ENCODE results near the gene AMMECR1L.

DNA sequence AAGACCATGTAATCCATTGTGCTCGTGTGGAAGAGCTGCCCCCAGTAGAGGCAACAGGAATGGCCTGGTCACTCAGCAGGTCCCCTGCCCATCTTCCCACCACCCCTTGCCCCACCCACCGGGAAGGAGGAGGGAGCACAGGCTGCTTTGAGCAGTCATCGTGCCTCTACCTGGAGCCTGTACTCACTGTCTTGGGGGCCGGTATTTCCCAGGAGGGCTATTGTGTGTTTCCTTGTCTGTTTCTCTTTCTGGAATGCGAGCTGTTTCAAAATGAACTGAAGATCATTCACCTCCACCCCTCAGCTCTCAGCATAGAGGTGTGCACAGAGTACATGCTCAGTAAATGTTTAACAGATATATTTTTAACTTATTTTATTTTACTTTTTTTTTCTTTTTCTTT, 7.7 kb upstream of the AMMECR1L start:
- TF ChIP-seq, protein P1, sequence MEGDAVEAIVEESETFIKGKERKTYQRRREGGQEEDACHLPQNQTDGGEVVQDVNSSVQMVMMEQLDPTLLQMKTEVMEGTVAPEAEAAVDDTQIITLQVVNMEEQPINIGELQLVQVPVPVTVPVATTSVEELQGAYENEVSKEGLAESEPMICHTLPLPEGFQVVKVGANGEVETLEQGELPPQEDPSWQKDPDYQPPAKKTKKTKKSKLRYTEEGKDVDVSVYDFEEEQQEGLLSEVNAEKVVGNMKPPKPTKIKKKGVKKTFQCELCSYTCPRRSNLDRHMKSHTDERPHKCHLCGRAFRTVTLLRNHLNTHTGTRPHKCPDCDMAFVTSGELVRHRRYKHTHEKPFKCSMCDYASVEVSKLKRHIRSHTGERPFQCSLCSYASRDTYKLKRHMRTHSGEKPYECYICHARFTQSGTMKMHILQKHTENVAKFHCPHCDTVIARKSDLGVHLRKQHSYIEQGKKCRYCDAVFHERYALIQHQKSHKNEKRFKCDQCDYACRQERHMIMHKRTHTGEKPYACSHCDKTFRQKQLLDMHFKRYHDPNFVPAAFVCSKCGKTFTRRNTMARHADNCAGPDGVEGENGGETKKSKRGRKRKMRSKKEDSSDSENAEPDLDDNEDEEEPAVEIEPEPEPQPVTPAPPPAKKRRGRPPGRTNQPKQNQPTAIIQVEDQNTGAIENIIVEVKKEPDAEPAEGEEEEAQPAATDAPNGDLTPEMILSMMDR (IDR thresholded peaks at IDR 0.05), result no peak
- TF ChIP-seq POLR2A (IDR thresholded peaks at IDR 0.05), result no peak
